GM21390 (cell line): ENCODE measurements around the gene ADAMTS4.

Experiments
- ATAC-seq: cut with Tn5 transposase; IDR thresholded peaks from one replicate; pipeline ENCODE4 v1.9.1; 2021; ENCODE audit not compliant: unreplicated experiment

ADAMTS4 gene

GRCh38 chr1:161158316-161159010 lies 40.4 kb downstream of the ADAMTS4 start:
- ATAC-seq = no peak

- ATAC-seq = no peak
Observed at GRCh38 chr1:161157867-161158266, 41.0 kb downstream of the ADAMTS4 start.

GRCh38 chr1:161153682-161154337 lies 45.0 kb downstream of the ADAMTS4 start, which contains the start of gene UFC1:
UFC1 (plus strand) TSS chr1:161153978; CDS start chr1:161153998, 20 bp downstream.
- ATAC-seq = peak; percentile 89

- ATAC-seq = no peak
Observed at GRCh38 chr1:161153176-161153575, 45.7 kb downstream of the ADAMTS4 start.

GRCh38 chr1:161145832-161146231 lies 53.0 kb downstream of the ADAMTS4 start:
- ATAC-seq = no peak

GRCh38 chr1:161140755-161141400 lies 58.0 kb downstream of the ADAMTS4 start:
- ATAC-seq = no peak

GRCh38 chr1:161139766-161140165 lies 59.1 kb downstream of the ADAMTS4 start:
- ATAC-seq = no peak

GRCh38 chr1:161138431-161138830 lies 60.4 kb downstream of the ADAMTS4 start:
- ATAC-seq = no peak

GRCh38 chr1:161137881-161138280 lies 61.0 kb downstream of the ADAMTS4 start:
- no peak for ATAC-seq
